ENCODE measurements around the gene KCNJ13.

The KCNJ13 gene

GRCh38 chr2:232776435-232776834, at the start of gene KCNJ13:
Gene KCNJ13 (minus strand): TSS chr2:232776565. CDS start chr2:232771362, 5,203 bp downstream.
- no peak for DNase-seq

- no peak for DNase-seq
These were observed 41.4 kb upstream of the KCNJ13 start for GRCh38 chr2:232817756-232818155.

GRCh38 chr2:232816657-232817056, 40.3 kb upstream of the KCNJ13 start:
- no peak for DNase-seq

GRCh38 chr2:232815569-232815968, 39.2 kb upstream of the KCNJ13 start:
- no peak for DNase-seq

- no peak for DNase-seq
These were observed 34.1 kb upstream of the KCNJ13 start for GRCh38 chr2:232810444-232810843.

GRCh38 chr2:232809349-232810124, 33.2 kb upstream of the KCNJ13 start:
- no peak for DNase-seq

GRCh38 chr2:232802091-232802490, 25.7 kb upstream of the KCNJ13 start:
- DNase-seq: no peak

- DNase-seq: no peak
These were observed 23.8 kb upstream of the KCNJ13 start for GRCh38 chr2:232800166-232800565.

GRCh38 chr2:232798187-232798586, 21.8 kb upstream of the KCNJ13 start:
- no peak for DNase-seq

GRCh38 chr2:232795920-232796319, 19.6 kb upstream of the KCNJ13 start:
- DNase-seq: no peak

- DNase-seq: no peak
These were observed 18.6 kb upstream of the KCNJ13 start for GRCh38 chr2:232794981-232795380.

GRCh38 chr2:232793271-232793670, 16.9 kb upstream of the KCNJ13 start:
- no peak for DNase-seq

- DNase-seq: no peak
These were observed 15.2 kb upstream of the KCNJ13 start for GRCh38 chr2:232791518-232791917.

GRCh38 chr2:232789082-232789481, 12.7 kb upstream of the KCNJ13 start:
- DNase-seq: no peak

- DNase-seq: no peak
These were observed 11.4 kb upstream of the KCNJ13 start for GRCh38 chr2:232787806-232788205.

GRCh38 chr2:232783278-232783677, 6.9 kb upstream of the KCNJ13 start:
- DNase-seq: no peak

GRCh38 chr2:232781765-232782164, 5.4 kb upstream of the KCNJ13 start:
- DNase-seq: peak; percentile 18

- no peak for DNase-seq
These were observed 3.6 kb upstream of the KCNJ13 start for GRCh38 chr2:232779934-232780333.

GRCh38 chr2:232779465-232779864, 3.1 kb upstream of the KCNJ13 start:
- DNase-seq: no peak

- DNase-seq: no peak
These were observed 911 bp upstream of the KCNJ13 start for GRCh38 chr2:232777276-232777675.

- DNase-seq: no peak
These were observed 2.5 kb downstream of the KCNJ13 start for GRCh38 chr2:232773815-232774214.

- DNase-seq: no peak
These were observed 3.8 kb downstream of the KCNJ13 start for GRCh38 chr2:232772531-232772930.

- DNase-seq: no peak
These were observed 4.5 kb downstream of the KCNJ13 start for GRCh38 chr2:232771870-232772269.

- no peak for DNase-seq
These were observed 6.2 kb downstream of the KCNJ13 start for GRCh38 chr2:232770207-232770606.

GRCh38 chr2:232767866-232768265, 8.5 kb downstream of the KCNJ13 start:
- DNase-seq: no peak
